ENCODE data around the gene TDRD6. TPM values are rescaled to one million over a fixed set of nuclear protein-coding genes. Genes with fewer than 3 reads are reported as not detected.
A peak's percentile ranks its signal among the peaks of the same experiment; 100 is the strongest.

TDRD6 gene
- total RNA-seq, 1 experiment from 2014 or later = 0.02 TPM

DNA sequence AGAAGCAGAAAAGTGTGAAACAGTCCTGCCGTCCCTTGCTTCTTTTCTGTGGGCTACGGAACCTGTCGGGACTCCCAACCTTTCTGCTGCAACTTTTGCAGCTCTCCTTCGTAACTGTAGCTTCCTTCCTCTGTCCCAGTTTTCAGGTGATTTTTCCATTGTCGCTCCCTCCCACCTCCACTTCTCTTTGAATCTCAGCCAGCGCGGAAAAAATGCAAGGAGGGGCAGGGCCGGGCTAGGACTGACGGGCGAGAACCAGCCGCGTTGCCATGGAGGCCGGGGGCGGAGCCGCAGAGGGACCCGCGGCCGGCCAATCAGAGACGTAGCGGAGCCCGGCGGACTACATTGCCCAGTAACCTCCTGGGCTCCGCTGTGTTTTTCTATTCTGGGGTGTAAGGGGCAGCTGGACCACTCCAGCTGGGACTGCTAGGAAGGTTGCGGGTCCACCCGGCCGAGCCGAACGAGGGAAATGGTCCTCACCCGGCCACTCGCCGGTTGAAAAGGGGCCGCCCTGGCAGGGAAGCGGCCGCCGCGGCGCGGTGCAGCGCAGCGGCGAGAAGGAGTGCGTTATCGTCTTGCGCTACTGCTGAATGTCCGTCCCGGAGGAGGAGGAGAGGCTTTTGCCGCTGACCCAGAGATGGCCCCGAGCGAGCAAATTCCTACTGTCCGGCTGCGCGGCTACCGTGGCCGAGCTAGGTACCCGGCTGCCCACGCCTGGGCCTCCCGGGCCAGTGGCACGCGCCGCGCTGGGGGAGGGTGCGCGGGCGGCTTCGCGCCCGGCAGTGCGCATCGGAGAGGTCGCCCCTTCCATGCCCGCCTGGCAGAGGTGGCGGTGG, 34.9 kb upstream of the TDRD6 start, which contains the start of the genes CYP39A1 and SLC25A27:
TSS of gene CYP39A1 (minus strand) at position 216 of the 836 bp plus-strand sequence. CDS start 236 bp downstream, outside the sequence.
TSS of gene SLC25A27 (plus strand) at position 373 of the 836 bp plus-strand sequence. CDS start at position 591, 218 bp downstream.
- H2BK15ac ChIP-seq (ENCODE audit: low read depth, low read length) = no peak within 1 kb of the TSS
- no peaks in the 10 kb centered on the region for H3K79me1 ChIP-seq (ENCODE audit: insufficient read depth, low read depth, low read length, poor library complexity, severe bottlenecking)
- no peak within 1 kb of the TSS for H3K4ac ChIP-seq (ENCODE audit: low read depth, low read length)
- H3K79me2 ChIP-seq (ENCODE audit: insufficient read depth, low read length) = no peaks in the 10 kb centered on the region
- H2BK5ac ChIP-seq (ENCODE audit: insufficient read length, low read length) = no peak within 1 kb of the TSS
- peak within 1 kb of the TSS; percentile 37 to 59 (median 45); a peak in 5 of 7 replicates for H3K27ac Mint-ChIP-seq
- no peaks in the 10 kb centered on the region; a peak in 1 of 7 replicates for H3K36me3 Mint-ChIP-seq (ENCODE audit: insufficient read depth in 1 of 3, low read depth in 3 of 3)
- no peak within 1 kb of the TSS for H3K18ac ChIP-seq (ENCODE audit: insufficient read length, low read depth, low read length)
- H2BK120ac ChIP-seq (ENCODE audit: low read depth, low read length, poor library complexity, severe bottlenecking) = no peak within 1 kb of the TSS
- no peaks in the 10 kb centered on the region for H3K9me3 ChIP-seq (ENCODE audit: control insufficient read depth, low read depth, low read length)
- no peak within 1 kb of the TSS for H2AK5ac ChIP-seq (ENCODE audit: insufficient read length, low read length)
- H3K23me2 ChIP-seq (ENCODE audit: insufficient read length, low read depth, low read length, poor library complexity, severe bottlenecking) = no peaks in the 10 kb centered on the region
- no CpG with 5 or more reads among the region's 72 CpGs for WGBS (ENCODE audit: extremely low coverage, insufficient read length, low lambda C conversion rate)
- H4K91ac ChIP-seq (ENCODE audit: insufficient read length, low read depth, low read length) = no peak within 1 kb of the TSS
- no peak within 1 kb of the TSS for H2BK20ac ChIP-seq (ENCODE audit: low read depth, low read length, poor library complexity, severe bottlenecking)
- H3K27ac ChIP-seq (ENCODE audit: insufficient read length, low read depth, low read length) = no peak within 1 kb of the TSS
- no peaks in the 10 kb centered on the region; the same call in 1 of the 2 replicates for H3K27me3 ChIP-seq (ENCODE audit: insufficient read depth, low read length)
- H4K5ac ChIP-seq (ENCODE audit: insufficient read length, low read depth, low read length) = no peak within 1 kb of the TSS
- no peaks in the 10 kb centered on the region for H3K4me1 ChIP-seq (ENCODE audit: insufficient read depth, low read length)
- peaks cover 12 to 24% of the 10 kb centered on the region in 2 experiments for H3K4me1 Mint-ChIP-seq
- H2AFZ ChIP-seq (ENCODE audit: low read length) = peak within 1 kb of the TSS; percentile 75
- H3K14ac ChIP-seq (ENCODE audit: insufficient read depth, low read length) = peak within 1 kb of the TSS; percentile 11; the same call in 1 of the 2 replicates
- no peak within 1 kb of the TSS for H3K23ac ChIP-seq (ENCODE audit: insufficient read length, low read depth, low read length)
- H4K8ac ChIP-seq (replicated peaks; ENCODE audit: insufficient read length, low read depth, low read length) = no peak within 1 kb of the TSS
- TF ChIP-seq, protein P1, sequence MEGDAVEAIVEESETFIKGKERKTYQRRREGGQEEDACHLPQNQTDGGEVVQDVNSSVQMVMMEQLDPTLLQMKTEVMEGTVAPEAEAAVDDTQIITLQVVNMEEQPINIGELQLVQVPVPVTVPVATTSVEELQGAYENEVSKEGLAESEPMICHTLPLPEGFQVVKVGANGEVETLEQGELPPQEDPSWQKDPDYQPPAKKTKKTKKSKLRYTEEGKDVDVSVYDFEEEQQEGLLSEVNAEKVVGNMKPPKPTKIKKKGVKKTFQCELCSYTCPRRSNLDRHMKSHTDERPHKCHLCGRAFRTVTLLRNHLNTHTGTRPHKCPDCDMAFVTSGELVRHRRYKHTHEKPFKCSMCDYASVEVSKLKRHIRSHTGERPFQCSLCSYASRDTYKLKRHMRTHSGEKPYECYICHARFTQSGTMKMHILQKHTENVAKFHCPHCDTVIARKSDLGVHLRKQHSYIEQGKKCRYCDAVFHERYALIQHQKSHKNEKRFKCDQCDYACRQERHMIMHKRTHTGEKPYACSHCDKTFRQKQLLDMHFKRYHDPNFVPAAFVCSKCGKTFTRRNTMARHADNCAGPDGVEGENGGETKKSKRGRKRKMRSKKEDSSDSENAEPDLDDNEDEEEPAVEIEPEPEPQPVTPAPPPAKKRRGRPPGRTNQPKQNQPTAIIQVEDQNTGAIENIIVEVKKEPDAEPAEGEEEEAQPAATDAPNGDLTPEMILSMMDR (conservative IDR thresholded peaks at IDR 0.05) = no peak
- H3K4me2 ChIP-seq (ENCODE audit: insufficient read depth, insufficient read length, low read length) = peak within 1 kb of the TSS; percentile 53
- peak; percentile 96 for DNase-seq
- no peaks in the 10 kb centered on the region for H4K20me1 ChIP-seq (ENCODE audit: control insufficient read depth, insufficient read depth, insufficient read length)
- peaks cover 20% of the 10 kb centered on the region for H3K27me3 Mint-ChIP-seq (ENCODE audit: low read depth)
- H3K9me3 Mint-ChIP-seq = no peaks in the 10 kb centered on the region
- no peak within 1 kb of the TSS for H2BK12ac ChIP-seq (ENCODE audit: insufficient read length, low read depth, low read length)
- H3K56ac ChIP-seq (ENCODE audit: insufficient read length, low read depth, low read length) = no peak within 1 kb of the TSS
- H3K4me3 Mint-ChIP-seq = peak within 1 kb of the TSS; percentile 82 to 89
- H3K9ac ChIP-seq (ENCODE audit: extremely low read depth, insufficient read length, low read length) = peak within 1 kb of the TSS; percentile 70
- H3T11ph ChIP-seq (ENCODE audit: low read length) = no peak within 1 kb of the TSS
